Stomach (tissue), 9 donors: ENCODE results near the gene STYXL1. TPM values are rescaled to one million over a fixed set of nuclear protein-coding genes. Genes with fewer than 3 reads are reported as not detected.
"Not testable (repeated sequence)": the region's sequence is repeated elsewhere in the genome, so short reads cannot be mapped to it uniquely, and the experiment has no call there.

ENCODE experiments used
- DNase-seq, 2 donors: peaks; one replicate each; pipeline versions ENCODE4 v3.0.0 to v3.0.0-alpha.2; 2013 to 2019
- H3K27ac ChIP-seq, 5 donors: fragments of 200-600 bp in 4 of 5; sonication (generic) in 4 of 5; one replicate each; pipeline ENCODE4 v1.5.1; 2013 to 2019; ENCODE audit warnings: mild to moderate bottlenecking in 1 of 5, moderate library complexity in 1 of 5
- H3K27me3 ChIP-seq, 3 donors: fragments of 200-600 bp; sonication (generic); one replicate each; pipeline ENCODE4 v1.5.1; 2017 to 2019; ENCODE audit warnings: mixed run types in 1 of 3
- H3K36me3 ChIP-seq, 4 donors: fragments of 200-600 bp; sonication (generic); 1 replicate in 3 of 4; 2 replicates in 1 of 4; pipeline ENCODE4 v1.5.1; 2016 to 2019
- H3K4me1 ChIP-seq, 4 donors: fragments of 200-600 bp; sonication (generic); one replicate each; pipeline ENCODE4 v1.5.1; 2016 to 2019
- H3K4me3 ChIP-seq, 4 donors: fragments of 200-600 bp; sonication (generic) in 3 of 4; one replicate each; pipeline ENCODE4 v1.5.1; 2016 to 2019; ENCODE audit warnings: mild to moderate bottlenecking in 1 of 4
- H3K9me3 ChIP-seq, 4 donors: fragments of 200-600 bp; sonication (generic); one replicate each; pipeline ENCODE4 v1.5.1; 2016 to 2019
- EP300 ChIP-seq: sonication (generic); formaldehyde crosslinking; IDR thresholded peaks from one replicate; pipeline ENCODE4 v1.6.1; 2017; ENCODE audit warnings: antibody characterized with exemption
- POLR2A ChIP-seq, 4 donors: fragments of 450-650 bp; IDR thresholded peaks; one replicate each; pipeline ENCODE4 v1.6.1; 2016; ENCODE audit warnings: antibody characterized with exemption in 4 of 4, control low read depth in 2 of 4, mild to moderate bottlenecking in 1 of 4, moderate library complexity in 1 of 4
- POLR2AphosphoS5 ChIP-seq, 3 donors: sonication (generic); formaldehyde crosslinking; IDR thresholded peaks; one replicate each; pipeline ENCODE4 v1.6.1; 2016; ENCODE audit warnings: antibody characterized with exemption in 3 of 3
- WGBS, 5 donors: extraction: QIAGEN DNeasy Blood & Tissue Kit in 3 of 5; methylation state at CpG; one replicate each; pipeline versions ENCODE4 v1.1.5 to v1.1.7; 2013 to 2018; 5-methylcytosine and 5-hydroxymethylcytosine counted together
- intact Hi-C: fragments of 100-400 bp; cut with DNase I; formaldehyde crosslinking; loops from one replicate; pipeline ENCODE4 v1.15.1; 2023; ENCODE audit warnings: low total_unique reads
- polyA plus RNA-seq, 3 donors: library from polyadenylated mRNA; stranded (reverse); fragments of 200-250 nt; gene quantifications; one replicate each; pipeline ENCODE4 v1.2.3, GENCODE V29; 2013
- total RNA-seq, 5 donors: library from RNA; depleted of rRNA; stranded (reverse); fragments of >200 nt; gene quantifications; one replicate each; pipeline versions ENCODE4 v1.1.0 to v1.2.3, GENCODE V29; 2014 to 2016
- TF ChIP-seq, protein P1 (sequence below), 7 experiments: fragments of 450-650 bp in 4 of 7; fragments of 200-600 bp in 3 of 7; sonication (generic) in 3 of 7; IDR thresholded peaks; one replicate each; pipeline ENCODE4 v1.5.1; 2016 to 2019; ENCODE audit warnings: antibody characterized with exemption in 7 of 7, control low read depth in 2 of 7, mild to moderate bottlenecking in 1 of 7
- donor health status: healthy with polysubstance abuse.
- donor health status: Bipolar disorder and iron deficiency.
- donor health status: healthy.

STYXL1 gene
- total and polyA plus RNA-seq, 8 donors, result 12.3 to 58.1 (median 33.4) TPM

DNA sequence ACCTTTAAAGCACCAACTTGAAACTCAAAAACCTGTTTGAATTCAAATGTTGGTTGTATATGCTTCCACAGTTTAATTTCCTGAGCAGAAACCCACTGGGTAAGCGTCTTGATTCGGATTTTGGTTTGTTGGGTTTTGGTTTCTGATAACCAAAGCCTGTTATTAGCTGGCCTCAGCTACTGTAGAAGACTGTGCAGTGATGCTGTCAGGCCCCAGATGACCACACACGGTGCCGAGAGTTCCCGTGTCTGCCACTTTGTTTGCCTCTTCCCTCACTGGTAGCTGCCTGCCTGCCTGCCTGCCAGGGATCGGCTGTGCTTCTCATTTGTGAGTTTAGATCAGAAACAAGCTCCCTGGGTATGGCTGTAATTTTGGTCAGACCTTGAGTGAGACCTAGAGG lies 5.7 kb upstream of the STYXL1 start:
- Histone ChIP-seq H3K4me1 (peaks cover 15 to 69% (median 44%) of the 10 kb centered on the region in 4 donors), H3K36me3 (peaks cover 23 to 76% (median 66%) of the 10 kb centered on the region in 4 donors), H3K4me3 (no peak overlapping the region), H3K27me3 (no peaks in the 10 kb centered on the region), H3K27ac (peak overlapping the region in 1 of 5 donors; percentile 59), H3K9me3 (no peaks in the 10 kb centered on the region)
- TF ChIP-seq POLR2A (IDR thresholded peaks at IDR 0.05), result no peak
- TF ChIP-seq EP300, result no peak
- TF ChIP-seq POLR2AphosphoS5 (IDR thresholded peaks at IDR 0.05), result no peak
- TF ChIP-seq, protein P1, sequence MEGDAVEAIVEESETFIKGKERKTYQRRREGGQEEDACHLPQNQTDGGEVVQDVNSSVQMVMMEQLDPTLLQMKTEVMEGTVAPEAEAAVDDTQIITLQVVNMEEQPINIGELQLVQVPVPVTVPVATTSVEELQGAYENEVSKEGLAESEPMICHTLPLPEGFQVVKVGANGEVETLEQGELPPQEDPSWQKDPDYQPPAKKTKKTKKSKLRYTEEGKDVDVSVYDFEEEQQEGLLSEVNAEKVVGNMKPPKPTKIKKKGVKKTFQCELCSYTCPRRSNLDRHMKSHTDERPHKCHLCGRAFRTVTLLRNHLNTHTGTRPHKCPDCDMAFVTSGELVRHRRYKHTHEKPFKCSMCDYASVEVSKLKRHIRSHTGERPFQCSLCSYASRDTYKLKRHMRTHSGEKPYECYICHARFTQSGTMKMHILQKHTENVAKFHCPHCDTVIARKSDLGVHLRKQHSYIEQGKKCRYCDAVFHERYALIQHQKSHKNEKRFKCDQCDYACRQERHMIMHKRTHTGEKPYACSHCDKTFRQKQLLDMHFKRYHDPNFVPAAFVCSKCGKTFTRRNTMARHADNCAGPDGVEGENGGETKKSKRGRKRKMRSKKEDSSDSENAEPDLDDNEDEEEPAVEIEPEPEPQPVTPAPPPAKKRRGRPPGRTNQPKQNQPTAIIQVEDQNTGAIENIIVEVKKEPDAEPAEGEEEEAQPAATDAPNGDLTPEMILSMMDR (IDR thresholded peaks at IDR 0.05), result no peak
- 55 to 72% (median 59%) methylated on average over 6 of the region's 6 CpGs for WGBS, 5 donors
- intact Hi-C loops, result no loop called here
- no peak for DNase-seq

DNA sequence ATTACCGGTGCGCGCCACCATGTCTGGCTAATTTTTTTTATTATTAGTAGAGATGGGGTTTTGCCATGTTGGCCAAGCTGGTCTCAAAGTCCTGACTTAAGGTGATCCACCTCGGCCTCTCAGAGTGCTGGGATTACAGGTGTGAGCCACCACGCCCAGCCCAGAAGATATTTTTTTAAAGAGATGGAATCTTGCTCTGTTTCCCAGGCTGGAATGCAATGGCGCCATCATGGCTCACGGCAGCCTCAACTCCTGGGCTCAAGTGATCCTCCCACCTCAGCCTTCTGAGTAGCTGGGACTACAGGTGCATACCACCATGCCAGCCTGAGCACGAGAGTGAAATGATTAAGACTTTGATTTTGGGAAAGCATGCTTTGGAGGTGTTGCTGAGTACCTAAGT lies 4.9 kb upstream of the STYXL1 start:
- peaks cover 13 to 69% (median 42%) of the 10 kb centered on the region in 4 donors for H3K4me1 ChIP-seq
- H3K4me3 ChIP-seq, DNase-seq, H3K27me3 ChIP-seq, H3K27ac ChIP-seq, H3K9me3 ChIP-seq, intact Hi-C loops: not testable (repeated sequence)
- 94 to 99% (median 96%) methylated on average over 8 of the region's 8 CpGs for whole genome bisulfite sequencing, 5 donors
- peaks cover 15 to 68% (median 58%) of the 10 kb centered on the region in 4 donors for H3K36me3 ChIP-seq

DNA sequence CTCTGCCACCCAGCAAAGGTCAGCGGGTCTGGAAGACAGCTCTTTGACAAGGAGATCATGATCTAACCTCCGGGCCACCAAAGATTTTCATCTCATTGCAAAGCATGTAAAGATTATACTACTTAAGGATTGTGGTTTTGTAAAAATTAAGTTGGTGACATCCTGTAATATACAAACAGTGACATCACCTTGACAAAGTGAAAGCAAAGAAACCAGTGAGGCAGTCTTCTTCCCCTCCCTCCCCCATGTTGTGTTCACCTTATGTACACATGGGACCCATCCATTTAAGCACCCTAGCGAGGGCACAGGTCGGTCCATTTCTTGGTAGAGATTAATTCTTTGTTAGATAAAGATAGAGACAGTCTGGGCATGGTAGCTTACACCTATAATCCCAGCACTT lies 4.0 kb upstream of the STYXL1 start:
- Histone ChIP-seq H3K9me3 (no peaks in the 10 kb centered on the region), H3K27ac (no peak overlapping the region), H3K36me3 (peaks cover 7 to 60% (median 50%) of the 10 kb centered on the region in 4 donors), H3K27me3 (no peaks in the 10 kb centered on the region), H3K4me3 (no peak overlapping the region), H3K4me1 (peaks cover 9 to 66% (median 42%) of the 10 kb centered on the region in 4 donors)
- DNase-seq, result no peak
- WGBS, 5 donors, result 73 to 82% (median 78%) methylated on average over 4 of the region's 4 CpGs
- intact Hi-C loops, result no loop called here
- TF ChIP-seq EP300, result no peak
- TF ChIP-seq POLR2AphosphoS5 (IDR thresholded peaks at IDR 0.05), result no peak
- TF ChIP-seq, protein P1 (IDR thresholded peaks at IDR 0.05), result no peak
- no peak for TF ChIP-seq POLR2A (IDR thresholded peaks at IDR 0.05)

DNA sequence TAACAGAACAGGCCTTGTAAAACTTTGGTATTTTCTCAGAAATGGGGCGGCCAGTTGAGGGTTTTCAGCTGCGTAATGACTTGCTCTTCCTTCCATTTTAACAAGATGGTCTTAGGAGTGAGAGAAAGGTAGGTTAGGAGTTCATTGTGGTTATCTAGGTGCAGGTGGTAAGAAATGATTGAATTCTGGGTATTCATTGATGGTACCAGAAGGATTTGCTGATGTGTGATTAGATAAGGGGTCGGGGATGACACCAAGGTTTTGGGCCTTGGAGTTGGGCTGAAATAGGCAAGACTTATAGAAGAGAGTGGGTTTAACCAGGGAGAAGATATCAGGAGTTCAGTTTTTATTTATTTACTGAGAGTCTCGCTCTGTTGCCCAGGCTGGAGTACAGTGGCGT lies 2.7 kb upstream of the STYXL1 start:
- Histone ChIP-seq H3K9me3 (no peaks in the 10 kb centered on the region), H3K4me1 (peaks cover 17 to 79% (median 53%) of the 10 kb centered on the region in 4 donors), H3K4me3 (no peak overlapping the region), H3K27me3 (no peaks in the 10 kb centered on the region), H3K27ac (peak overlapping the region in 1 of 5 donors; percentile 94), H3K36me3 (peaks cover 6 to 47% (median 40%) of the 10 kb centered on the region in 4 donors)
- intact Hi-C loops, result no loop called here
- WGBS, 5 donors, result 84 to 92% (median 89%) methylated on average over 5 of the region's 5 CpGs
- DNase-seq, result no peak
- TF ChIP-seq POLR2A (IDR thresholded peaks at IDR 0.05) (no peak), POLR2AphosphoS5 (IDR thresholded peaks at IDR 0.05) (no peak), EP300 (no peak)
- TF ChIP-seq, protein P1 (IDR thresholded peaks at IDR 0.05), result no peak

DNA sequence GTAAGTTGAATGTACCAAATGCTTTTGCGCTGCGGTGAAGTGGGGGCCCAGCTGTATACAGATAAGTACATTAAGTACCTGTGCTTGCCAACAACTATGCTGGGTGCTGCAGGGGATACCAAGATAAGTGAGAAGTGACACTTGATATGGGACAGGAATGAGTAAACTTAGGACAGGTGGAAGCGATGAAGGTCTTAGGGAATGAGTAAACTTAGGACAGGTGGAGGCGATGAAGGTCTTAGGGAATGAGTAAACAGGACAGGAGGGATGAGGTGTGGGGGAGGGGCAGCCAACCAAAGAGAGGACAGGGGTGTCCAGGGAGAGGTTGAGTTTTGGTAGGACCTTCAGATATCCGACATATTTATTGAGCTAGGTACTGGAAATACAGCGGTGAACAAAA lies 1.5 kb upstream of the STYXL1 start:
- no peaks in the 10 kb centered on the region for H3K27me3 ChIP-seq
- H3K4me1 ChIP-seq, result peaks cover 18 to 85% (median 57%) of the 10 kb centered on the region in 4 donors
- H3K4me3 ChIP-seq, result peak overlapping the region in 3 of 4 donors; percentile 86 to 94 (median 89)
- TF ChIP-seq POLR2A (IDR thresholded peaks at IDR 0.05) (no peak), POLR2AphosphoS5 (IDR thresholded peaks at IDR 0.05) (no peak), EP300 (no peak)
- TF ChIP-seq, protein P1 (IDR thresholded peaks at IDR 0.05), result no peak
- H3K9me3 ChIP-seq, result no peaks in the 10 kb centered on the region
- H3K36me3 ChIP-seq, result peaks cover 3 to 34% (median 29%) of the 10 kb centered on the region in 4 donors
- DNase-seq, result no peak
- 72 to 90% (median 83%) methylated on average over 6 of the region's 6 CpGs for WGBS, 5 donors
- intact Hi-C loops, result no loop called here
- H3K27ac ChIP-seq, result peak overlapping the region in 4 of 5 donors; percentile 94 to 96 (median 94)
